ENCODE measurements around the gene KDM4D.
"Not testable (repeated sequence)": the region's sequence is repeated elsewhere in the genome, so short reads cannot be mapped to it uniquely, and the experiment has no call there.

The KDM4D gene

DNA sequence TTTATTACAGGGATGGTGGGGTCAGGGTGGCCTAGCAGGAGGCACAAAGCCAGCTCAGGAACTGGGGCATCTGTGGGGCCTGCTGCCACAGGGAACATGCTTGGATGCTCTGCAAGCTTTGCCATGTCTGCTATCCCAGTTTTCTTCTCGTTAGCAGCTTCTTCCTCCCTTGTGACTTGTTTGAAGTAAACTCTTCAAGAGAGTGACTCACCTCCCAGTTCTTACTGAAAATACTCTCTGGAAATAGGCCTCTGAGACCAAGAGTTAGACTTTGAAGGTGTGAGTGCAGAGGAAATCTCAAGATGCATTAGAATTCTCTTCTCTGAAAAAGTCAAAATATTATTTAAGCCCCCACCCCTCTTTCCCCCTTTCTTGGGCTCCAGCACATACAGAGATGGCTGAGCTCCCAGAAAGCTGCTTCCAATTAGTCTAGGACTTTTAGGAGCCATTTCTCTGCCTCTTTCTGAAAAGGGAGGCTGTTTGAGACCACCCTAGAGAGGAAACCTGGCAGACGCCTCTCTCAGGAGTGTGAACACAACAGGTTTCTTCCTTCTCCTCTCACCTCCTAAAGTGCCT lies 15.3 kb upstream of the KDM4D start:
- no peak for DNase-seq (ENCODE audit: low read depth)

DNA sequence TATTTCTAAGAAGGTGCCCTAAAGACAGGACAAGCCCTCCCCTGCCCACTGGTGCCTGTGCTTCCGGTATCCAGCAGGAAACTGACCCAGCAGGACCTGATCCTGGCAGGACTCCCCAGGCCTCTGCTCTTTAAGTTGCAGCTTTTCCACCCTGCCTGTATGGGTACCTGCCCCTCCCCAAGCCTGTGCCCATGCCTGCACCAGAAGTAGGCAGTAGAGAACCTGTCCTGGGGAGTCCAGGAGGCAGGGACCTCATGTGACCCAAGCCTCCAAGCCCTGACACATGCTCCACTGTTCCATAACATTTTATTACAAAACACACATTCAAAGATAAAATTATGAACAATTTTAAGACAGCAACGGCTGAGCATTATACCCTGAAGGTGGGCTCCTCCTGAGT lies 14.3 kb upstream of the KDM4D start:
- DNase-seq (ENCODE audit: low read depth), result no peak

DNA sequence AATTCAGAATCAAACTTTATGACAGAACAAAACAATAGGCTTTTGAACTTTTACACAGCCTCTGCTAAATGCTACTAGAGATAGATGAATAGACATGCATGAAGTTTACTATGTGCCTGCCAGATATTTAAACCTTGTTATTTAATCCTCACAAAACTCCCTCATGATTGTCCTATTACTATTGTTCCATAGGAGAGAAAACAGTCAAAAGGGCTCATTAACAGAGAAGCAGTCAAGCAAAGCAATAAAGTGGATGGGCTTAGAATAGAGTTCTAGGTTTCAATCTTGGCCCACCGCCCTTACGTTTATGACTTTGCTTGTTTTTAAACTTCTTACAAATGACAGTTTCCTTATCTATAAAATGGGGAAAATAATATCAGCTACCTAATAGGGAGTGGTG lies 13.0 kb upstream of the KDM4D start:
- no peak for DNase-seq (ENCODE audit: low read depth)

DNA sequence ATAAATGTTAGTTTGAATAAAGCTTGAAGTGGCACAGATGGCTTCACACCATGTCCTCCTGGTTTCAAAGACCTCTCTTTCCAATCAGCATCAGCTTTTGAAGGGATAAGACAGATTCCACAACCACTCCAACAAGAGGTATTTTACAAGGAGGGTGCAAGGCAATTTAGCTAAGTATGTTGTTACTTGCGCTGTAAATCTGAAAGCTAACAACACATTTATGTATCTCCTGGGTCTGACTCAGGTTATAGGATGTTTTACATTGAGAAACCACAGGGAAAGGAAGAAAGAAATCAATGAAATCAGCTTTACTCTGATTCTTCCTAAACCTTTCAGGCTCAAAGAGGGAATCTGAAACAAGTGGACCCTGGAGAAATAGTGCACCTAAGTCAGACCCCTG lies 12.3 kb upstream of the KDM4D start:
- DNase-seq (ENCODE audit: low read depth), result no peak

DNA sequence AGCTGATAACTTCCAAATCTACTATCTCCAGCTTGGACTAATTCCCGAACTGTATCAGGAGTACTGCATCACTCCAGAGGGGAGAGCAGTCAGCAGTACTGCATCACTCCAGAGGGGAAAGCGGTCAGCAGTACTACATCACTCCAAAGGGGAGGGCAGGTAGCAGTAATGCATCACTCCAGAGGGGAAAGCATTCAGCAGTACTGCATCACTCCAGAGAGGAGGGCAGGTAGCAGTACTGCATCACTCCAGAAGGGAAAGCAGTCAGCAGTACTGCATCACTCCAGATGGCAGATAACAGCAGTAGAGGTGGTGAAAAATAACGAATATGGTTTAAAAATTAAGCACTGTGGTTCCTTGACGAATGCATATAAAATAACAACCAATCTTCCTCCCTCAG lies 8.6 kb upstream of the KDM4D start:
- no peak for DNase-seq (ENCODE audit: low read depth)

DNA sequence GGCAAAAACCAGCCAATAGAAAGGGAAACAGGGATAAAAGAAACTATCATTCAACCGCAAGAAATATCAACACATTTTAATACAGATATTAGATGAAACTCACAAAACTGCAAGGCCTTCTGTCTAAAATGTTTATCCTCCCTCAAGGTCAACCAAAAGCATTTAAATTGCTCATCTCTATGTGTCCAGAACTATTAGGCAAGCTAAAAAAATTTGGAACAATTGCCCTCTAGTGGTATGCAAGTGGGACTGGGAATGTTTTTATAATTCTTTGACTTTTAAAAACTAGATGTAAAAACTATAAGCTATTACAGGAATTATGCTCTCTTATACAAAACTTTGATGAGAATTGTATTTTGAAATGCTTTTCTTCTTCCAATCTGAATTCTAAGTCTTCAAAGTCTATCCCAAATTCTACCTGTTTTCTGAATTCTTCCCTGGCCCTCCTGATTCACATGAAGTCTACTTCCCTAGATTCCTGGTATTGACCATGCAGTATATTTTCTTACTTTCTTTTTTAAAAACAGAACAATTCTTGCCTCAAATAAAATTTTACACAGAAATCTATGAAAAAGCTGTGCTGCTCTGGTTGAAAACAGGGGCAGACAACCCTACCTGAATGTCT lies 5.1 kb upstream of the KDM4D start:
- DNase-seq (ENCODE audit: low read depth), result no peak

DNA sequence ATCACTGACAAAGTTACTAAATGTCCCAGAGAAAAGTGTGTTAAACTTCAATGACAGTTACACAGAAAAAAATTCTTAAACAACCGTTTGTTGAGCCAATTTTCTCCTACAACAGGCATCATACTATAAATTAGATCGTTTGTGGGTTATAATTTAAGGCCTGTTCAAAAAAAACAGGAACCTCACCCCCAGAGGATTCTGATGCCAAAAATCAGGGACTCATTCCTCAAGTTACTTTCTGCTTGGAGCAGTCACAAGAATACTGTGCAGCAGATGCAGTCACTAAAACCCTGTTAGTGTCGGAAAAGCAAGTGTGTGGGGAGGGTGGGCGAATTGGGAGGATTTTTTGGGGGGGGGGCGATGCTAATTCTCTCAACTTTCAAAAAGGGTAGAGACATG lies 810 bp upstream of the KDM4D start:
- no peak for DNase-seq (ENCODE audit: low read depth)

DNA sequence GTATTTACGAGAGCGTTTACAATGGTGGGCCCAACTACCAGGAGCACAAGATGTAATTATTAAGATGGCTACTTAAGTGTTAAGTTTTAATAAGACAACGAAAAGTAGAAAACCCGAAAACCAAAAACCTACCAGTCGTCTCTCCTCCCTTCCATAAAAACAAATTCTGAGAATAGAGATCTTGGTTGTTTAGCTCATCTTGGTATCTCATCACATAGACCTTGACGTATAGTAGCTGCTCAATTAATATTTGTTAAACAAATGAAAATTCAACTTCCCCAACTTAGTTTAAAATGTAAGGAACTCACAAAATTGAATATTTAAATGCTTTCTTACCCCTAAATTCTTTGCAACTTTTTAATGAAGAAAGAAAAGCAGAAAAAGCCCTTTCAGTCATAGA lies 669 bp downstream of the KDM4D start:
- DNase-seq (ENCODE audit: low read depth), result no peak

DNA sequence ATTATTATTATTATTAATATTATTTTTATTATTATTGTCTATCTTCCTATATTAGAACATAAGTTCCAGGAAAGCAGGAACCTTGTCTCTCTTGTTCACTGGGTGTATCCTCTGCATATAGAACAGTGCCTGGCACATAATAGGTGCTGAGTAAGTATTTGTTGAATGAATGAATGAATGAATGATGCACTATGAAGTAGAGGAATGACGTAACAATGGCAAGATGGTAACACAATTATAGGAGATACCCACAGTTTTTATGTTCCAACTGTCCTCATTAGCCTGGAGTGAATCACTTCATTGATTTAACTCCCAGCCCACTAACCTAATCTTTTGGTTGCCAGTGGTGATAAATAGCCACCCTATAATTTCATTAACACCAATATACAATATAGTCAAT lies 2.1 kb downstream of the KDM4D start:
- DNase-seq (ENCODE audit: low read depth), result no peak

DNA sequence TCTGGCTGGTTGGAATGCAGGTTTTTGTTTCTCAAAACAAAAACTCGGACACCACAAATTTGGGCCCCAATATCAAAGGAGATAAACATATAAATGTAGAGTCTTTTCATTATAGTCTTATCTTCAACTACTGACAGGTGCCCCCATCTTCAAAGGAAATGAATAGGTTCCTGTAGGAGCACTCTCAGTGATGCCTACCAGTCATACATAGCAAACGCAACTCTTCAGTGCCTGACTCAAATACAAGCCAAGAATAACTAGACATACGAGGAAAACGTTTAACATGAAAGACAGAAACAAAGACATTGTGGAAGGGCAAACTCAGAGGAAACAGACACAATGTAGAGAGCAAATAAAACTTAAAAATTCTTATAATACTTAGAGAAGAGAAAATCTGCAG lies 13.9 kb downstream of the KDM4D start:
- DNase-seq (ENCODE audit: low read depth), result no peak

DNA sequence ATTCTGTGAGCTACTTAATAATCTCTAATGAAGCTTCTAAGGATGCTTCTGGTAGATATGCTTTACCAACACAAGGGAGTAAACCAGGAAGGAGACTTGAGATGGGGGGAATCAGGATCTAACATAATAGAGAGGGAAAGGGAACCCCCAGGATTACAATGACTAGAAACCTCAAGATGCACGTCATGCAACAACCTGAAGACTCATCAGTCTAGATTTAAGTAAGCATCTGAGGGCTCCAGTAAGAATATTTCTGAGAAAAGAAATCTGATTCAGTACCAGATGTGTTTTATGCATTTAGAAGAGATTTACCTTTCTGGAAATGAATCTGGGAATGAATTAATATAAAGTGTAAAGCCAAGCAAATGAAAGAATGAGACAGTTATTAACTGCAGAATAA lies 15.2 kb downstream of the KDM4D start:
- no peak for DNase-seq (ENCODE audit: low read depth)

DNA sequence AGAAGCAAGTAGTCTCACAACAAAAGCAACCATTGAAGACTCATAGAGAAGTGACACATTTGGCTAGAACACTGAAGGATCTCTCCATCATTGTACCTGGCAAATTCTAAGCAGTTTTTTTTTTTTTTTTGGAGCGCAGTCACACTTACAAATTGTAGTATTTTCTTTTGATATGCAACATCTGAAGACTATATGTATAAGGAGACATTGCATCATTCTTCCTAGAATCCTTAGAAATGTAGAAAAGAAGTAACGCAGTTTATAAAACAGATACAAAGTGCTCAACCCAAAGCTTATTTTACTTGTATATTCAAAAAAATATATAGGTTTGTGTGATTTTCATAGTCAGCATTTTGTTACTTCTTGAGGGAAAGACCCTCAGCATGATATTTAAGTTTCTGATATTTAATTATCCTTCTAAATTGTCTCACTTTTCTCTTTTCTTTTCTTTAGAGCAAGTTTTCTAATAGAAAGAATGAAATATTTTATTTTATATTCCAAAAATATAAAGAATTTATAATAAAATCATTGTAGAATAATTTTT lies 20.0 kb downstream of the KDM4D start:
- no peak for DNase-seq (ENCODE audit: low read depth)

DNA sequence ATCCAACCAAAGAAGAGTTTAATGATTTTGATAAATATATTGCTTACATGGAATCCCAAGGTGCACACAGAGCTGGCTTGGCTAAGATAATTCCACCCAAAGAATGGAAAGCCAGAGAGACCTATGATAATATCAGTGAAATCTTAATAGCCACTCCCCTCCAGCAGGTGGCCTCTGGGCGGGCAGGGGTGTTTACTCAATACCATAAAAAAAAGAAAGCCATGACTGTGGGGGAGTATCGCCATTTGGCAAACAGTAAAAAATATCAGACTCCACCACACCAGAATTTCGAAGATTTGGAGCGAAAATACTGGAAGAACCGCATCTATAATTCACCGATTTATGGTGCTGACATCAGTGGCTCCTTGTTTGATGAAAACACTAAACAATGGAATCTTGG lies 23.9 kb downstream of the KDM4D start:
- DNase-seq (ENCODE audit: low read depth), result no peak

DNA sequence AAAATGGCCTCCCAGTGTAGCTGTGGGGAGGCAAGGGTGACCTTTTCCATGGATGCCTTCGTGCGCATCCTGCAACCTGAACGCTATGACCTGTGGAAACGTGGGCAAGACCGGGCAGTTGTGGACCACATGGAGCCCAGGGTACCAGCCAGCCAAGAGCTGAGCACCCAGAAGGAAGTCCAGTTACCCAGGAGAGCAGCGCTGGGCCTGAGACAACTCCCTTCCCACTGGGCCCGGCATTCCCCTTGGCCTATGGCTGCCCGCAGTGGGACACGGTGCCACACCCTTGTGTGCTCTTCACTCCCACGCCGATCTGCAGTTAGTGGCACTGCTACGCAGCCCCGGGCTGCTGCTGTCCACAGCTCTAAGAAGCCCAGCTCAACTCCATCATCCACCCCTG lies 24.8 kb downstream of the KDM4D start:
- DNase-seq (ENCODE audit: low read depth), result no peak

DNA sequence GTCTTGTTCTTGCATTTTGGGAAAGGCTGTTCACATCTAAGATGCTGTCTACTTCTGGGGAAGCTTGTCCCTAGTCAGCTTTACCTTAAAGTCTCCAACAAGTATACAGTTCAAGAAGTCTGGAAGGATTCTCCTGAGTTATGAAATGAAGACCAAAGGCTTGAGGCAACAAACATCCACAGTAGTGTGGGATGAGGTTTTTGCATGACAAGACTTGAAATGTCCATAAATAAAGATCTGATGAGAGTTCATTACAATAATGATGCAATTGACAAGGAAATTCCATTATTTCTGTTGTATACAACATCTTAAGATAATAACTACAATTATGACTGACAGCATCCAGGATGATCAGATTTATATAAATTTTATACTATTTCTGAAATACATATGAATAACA lies 30.2 kb downstream of the KDM4D start:
- no peak for DNase-seq (ENCODE audit: low read depth)

DNA sequence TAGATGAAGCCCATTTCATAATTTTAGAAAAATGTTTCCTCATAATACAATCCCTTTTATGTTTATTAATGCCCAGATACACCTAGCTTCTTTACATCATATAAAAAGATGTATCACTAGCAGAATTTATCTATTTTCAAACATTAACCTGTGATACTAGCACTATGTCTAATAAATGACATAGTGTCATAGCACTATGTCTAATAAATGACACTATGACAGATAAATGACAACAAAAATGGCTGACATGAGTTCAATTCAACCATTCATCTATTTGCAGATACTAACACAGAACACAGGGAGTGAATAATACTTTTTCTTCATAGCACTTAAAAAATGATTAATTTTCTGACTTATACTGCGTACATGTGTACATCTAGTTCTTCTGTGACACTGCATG lies 32.1 kb downstream of the KDM4D start:
- DNase-seq (ENCODE audit: low read depth), result no peak

DNA sequence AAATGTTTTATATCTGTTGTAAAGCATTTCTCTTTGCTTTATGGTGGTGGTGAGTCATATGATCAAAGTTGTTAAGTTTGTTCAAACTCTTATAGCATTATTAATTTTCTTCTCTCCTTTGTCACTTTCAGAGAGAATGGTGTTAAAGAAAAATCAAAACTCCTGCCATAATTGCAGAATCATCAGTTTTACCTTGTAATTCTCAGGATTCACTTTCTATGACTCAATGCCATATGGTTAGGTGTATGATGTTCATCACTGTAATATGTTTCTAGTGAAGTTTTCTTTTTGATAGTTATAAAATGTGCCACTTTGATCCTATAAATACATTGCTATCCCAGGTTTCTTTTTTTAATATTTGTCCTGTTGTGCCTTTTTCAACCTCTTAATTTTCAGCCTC lies 37.9 kb downstream of the KDM4D start:
- no peak for DNase-seq (ENCODE audit: low read depth)

DNA sequence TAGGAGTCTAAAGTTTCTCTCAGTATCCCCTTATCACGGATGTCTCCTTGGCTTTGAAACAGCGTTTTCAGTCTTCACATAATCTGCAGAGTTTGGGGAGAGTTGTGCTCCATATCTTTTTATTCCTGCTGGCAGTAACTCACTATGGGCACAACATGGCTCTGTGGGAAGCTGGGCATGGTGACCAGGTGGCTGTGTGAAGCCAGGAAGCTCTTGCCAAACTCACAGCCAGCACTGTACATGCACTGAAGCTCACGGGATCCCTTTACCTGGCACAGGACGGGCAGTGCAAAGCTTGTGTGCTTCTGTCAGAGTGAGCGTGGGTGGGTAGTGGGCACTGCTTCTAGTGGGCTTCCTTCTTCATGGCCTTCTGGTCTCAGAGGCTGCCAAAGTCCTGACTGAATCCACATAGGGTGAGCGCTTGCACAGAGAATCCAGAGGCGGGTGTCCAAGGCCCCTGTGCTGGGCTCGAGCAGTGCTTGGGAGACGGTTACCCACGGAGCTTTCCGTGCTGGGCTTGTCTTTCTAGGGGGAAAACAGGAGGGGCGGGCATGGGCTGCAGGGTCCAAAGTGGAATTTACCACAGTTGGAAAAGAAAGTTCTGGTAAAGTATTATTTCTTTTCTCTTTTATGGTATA lies 40.8 kb downstream of the KDM4D start:
- no peak for DNase-seq (ENCODE audit: low read depth)

DNA sequence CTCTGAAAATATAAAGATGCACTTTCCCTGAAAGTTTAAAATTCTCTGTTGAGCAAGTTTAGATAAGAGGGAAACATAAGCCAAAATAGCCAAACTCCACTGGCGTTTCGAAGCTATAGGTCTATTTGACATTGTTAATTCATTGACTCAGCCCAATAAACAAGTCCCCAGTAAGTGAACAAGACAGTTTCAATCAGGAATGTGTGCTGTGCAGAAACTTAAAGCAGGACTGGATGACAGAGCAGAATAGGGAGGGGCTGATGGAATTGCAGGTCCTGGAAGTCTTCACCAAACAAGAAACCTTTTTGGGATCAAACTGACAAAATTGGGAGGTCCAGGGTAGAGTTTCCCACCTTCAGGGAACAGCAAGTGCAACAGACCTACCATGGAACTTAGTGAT lies 42.6 kb downstream of the KDM4D start:
- no peak for DNase-seq (ENCODE audit: low read depth)

DNA sequence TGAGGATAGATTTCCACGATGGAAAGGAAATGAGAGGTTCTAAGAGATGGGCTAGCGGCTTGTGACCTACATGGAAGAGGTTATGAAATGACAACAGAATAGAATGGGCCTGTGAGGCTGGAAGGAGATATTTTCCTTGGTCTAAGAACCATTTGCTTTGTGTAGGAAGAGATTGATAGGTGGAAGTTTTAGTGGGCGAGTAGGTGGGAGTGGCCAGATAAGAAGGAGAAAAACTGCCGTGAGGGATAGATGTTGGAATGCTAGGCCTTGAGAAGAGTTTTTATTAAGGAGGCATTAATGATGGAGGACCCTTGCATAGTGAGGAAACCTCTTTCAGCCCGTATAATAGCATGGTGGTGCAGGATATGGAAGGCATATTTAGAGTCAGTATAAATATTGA lies 48.0 kb downstream of the KDM4D start:
- DNase-seq (ENCODE audit: low read depth), result not testable (repeated sequence)

DNA sequence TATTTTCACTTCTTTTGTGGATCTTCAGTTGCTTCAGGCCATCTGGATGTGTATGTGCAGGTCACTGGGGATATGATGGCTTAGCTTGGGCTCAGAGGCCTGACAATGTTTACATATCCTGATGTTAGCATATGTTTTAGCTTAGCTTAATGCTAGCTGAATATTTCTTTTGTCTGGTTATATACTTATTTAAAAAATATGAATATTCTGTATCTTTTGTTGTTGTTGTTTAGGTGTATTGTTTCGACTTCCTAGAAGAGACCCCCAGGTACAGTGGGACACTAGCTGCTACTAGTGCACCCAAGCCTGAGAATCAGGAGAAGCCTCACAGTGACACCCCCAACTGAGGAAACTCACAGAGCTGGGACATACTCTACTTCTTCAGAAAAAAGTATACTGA lies 51.4 kb downstream of the KDM4D start, which contains the start of gene KDM4E:
Gene KDM4E, plus strand, starts transcription at position 301 of the 400 bp plus-strand sequence. CDS start 300 bp downstream, outside the sequence.
- no peak for DNase-seq (ENCODE audit: low read depth)

DNA sequence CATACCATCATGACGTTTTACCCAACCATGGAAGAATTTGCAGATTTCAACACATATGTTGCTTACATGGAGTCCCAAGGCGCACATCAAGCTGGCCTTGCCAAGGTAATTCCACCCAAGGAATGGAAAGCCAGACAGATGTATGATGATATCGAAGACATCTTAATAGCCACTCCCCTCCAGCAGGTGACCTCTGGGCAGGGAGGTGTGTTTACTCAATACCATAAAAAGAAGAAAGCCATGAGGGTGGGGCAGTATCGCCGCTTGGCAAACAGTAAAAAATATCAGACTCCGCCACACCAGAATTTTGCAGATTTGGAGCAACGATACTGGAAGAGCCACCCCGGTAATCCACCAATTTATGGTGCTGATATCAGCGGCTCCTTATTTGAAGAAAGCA lies 52.1 kb downstream of the KDM4D start:
- not testable (repeated sequence) for DNase-seq (ENCODE audit: low read depth)

DNA sequence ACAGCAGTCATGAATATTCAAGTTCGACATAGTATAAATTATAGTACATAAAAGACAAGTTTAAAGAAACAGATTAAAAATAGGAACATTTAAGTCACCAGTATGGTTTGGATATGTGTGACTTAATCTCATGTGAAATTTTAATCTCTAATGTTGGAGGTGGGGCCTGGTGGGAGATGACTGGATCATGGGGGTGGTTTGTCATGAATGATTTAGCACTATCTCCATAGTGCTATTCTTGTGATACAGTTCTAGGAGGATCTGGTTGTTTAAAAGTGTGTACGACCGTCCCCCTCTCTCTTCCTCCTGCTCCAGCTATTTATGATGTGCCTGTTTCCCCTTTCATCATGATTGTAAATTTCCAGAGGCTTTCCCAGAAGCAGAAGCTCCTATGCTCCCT lies 54.8 kb downstream of the KDM4D start:
- no peak for DNase-seq (ENCODE audit: low read depth)

DNA sequence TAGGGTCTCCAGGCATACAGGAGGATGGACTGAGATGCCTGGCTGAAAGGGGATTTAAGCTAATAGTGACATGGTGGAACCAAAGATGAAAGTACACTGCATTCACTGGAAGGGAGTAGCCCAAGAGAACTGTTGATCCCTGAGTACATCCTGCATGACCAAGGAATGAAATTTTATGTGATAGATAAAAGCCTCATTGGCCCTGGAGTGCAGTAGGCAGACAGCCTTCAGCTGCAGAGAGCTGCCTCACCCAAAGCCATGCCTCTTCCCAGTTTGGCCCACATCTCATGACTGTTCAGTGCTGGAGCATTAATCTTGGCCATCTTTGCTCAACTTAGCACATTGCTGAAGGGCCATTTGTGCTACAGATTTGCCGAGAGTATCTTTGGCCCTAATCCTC lies 59.5 kb downstream of the KDM4D start:
- no peak for DNase-seq (ENCODE audit: low read depth)
